GM23338 (cell line): Measurements from ENCODE around the gene G3BP1. TPM values are rescaled to one million over a fixed set of nuclear protein-coding genes. Genes with fewer than 3 reads are reported as not detected.

Experiments
- ATAC-seq: fragments of 200-7000 bp; cut with Tn5 transposase; 3 replicates; pipeline ENCODE4 v1.9.1; 2020
- DNase-seq: peaks from one replicate; pipeline ENCODE4 v3.0.0-alpha.2; 2015; ENCODE audit warnings: low spot score
- H2AFZ ChIP-seq: fragments of 200-600 bp; sonication (generic); 2 replicates; pipeline ENCODE4 v1.8.0; 2016; ENCODE audit warnings: antibody characterized with exemption, mild to moderate bottlenecking, moderate library complexity
- H3F3A ChIP-seq: fragments of 200-600 bp; sonication (generic); replicated peaks from 2 replicates; pipeline ENCODE4 v1.8.0; 2017; ENCODE audit warnings: antibody characterized with exemption, mixed run types, low read depth
- H3K27ac ChIP-seq: fragments of 200-600 bp; sonication (generic); 2 replicates; pipeline ENCODE4 v1.6.1; 2016; ENCODE audit warnings: low read depth
- H3K27me3 ChIP-seq: fragments of 200-600 bp; sonication (generic); 2 replicates; pipeline ENCODE4 v1.8.0; 2016; ENCODE audit warnings: mild to moderate bottlenecking, mixed run types, moderate library complexity; ENCODE audit not compliant: insufficient read depth
- H3K36me3 ChIP-seq: fragments of 200-600 bp; sonication (generic); 2 replicates; pipeline ENCODE4 v1.8.0; 2016; ENCODE audit warnings: mild to moderate bottlenecking; ENCODE audit not compliant: insufficient read depth
- H3K4me1 ChIP-seq: fragments of 200-600 bp; sonication (generic); 2 replicates; pipeline ENCODE4 v1.8.0; 2016; ENCODE audit warnings: mild to moderate bottlenecking, moderate library complexity; ENCODE audit not compliant: insufficient read depth
- H3K4me2 ChIP-seq: fragments of 200-600 bp; sonication (generic); 2 replicates; pipeline ENCODE4 v1.7.1; 2017; ENCODE audit warnings: mixed run types
- H3K4me3 ChIP-seq: fragments of 200-600 bp; sonication (generic); 2 replicates; pipeline ENCODE4 v1.6.1; 2016; ENCODE audit warnings: mixed run types
- H3K79me2 ChIP-seq: fragments of 200-600 bp; sonication (generic); replicated peaks from 2 replicates; pipeline ENCODE4 v1.8.0; 2017; ENCODE audit warnings: mild to moderate bottlenecking; ENCODE audit not compliant: insufficient read depth
- H3K9me2 ChIP-seq: fragments of 200-600 bp; sonication (generic); 2 replicates; pipeline ENCODE4 v1.8.0; 2017; ENCODE audit not compliant: insufficient read depth
- H4K20me1 ChIP-seq: fragments of 200-600 bp; sonication (generic); replicated peaks from 2 replicates; pipeline ENCODE4 v1.8.0; 2017; ENCODE audit warnings: mild to moderate bottlenecking; ENCODE audit not compliant: insufficient read depth
- H3K27ac Mint-ChIP-seq: 2 replicates; pipeline ENCODE4 v1.8.0; 2020; ENCODE audit warnings: inconsistent platforms, mild to moderate bottlenecking, moderate library complexity, mixed read lengths
- H3K27me3 Mint-ChIP-seq: 3 replicates; pipeline ENCODE4 v1.8.0; 2022; ENCODE audit warnings: low read depth, mild to moderate bottlenecking, moderate library complexity, mixed read lengths, inconsistent platforms; ENCODE audit not compliant: insufficient read depth, poor library complexity
- H3K36me3 Mint-ChIP-seq: 3 replicates; pipeline ENCODE4 v1.8.0; 2021; ENCODE audit warnings: low read depth, mild to moderate bottlenecking, inconsistent platforms, moderate library complexity, mixed read lengths
- H3K4me1 Mint-ChIP-seq: 3 replicates; pipeline ENCODE4 v1.8.0; 2020; ENCODE audit warnings: mild to moderate bottlenecking, inconsistent platforms, mixed read lengths
- H3K4me3 Mint-ChIP-seq: 3 replicates; pipeline ENCODE4 v1.8.0; 2021; ENCODE audit warnings: moderate library complexity, mild to moderate bottlenecking, inconsistent platforms, mixed read lengths
- H3K9me3 Mint-ChIP-seq: 3 replicates; pipeline ENCODE4 v1.8.0; 2020; ENCODE audit warnings: moderate library complexity, mild to moderate bottlenecking, inconsistent platforms, mixed read lengths
- JUNB ChIP-seq: IDR thresholded peaks from one replicate; pipeline ENCODE4 v1.6.1; 2016; ENCODE audit warnings: antibody characterized with exemption; ENCODE audit not compliant: unreplicated experiment
- NANOG ChIP-seq: IDR thresholded peaks from 2 replicates; pipeline ENCODE4 v1.6.1; 2016; ENCODE audit warnings: antibody characterized with exemption, borderline replicate concordance
- POLR2AphosphoS5 ChIP-seq: IDR thresholded peaks from 2 replicates; pipeline ENCODE4 v1.6.1; 2016; ENCODE audit warnings: antibody characterized with exemption, low read depth
- polyA plus RNA-seq: library from polyadenylated mRNA; unstranded; fragments of >200 nt; fragmentation: Nextera tagmentation; extraction: Ambion mirVana; gene quantifications from 2 replicates; pipeline ENCODE4 v1.2.1, GENCODE V29; 2016
- total RNA-seq: library from RNA; depleted of rRNA; stranded (reverse); fragments of >200 nt; shearing (Covaris generic); gene quantifications from 2 replicates; pipeline ENCODE4 v1.2.3, GENCODE V29; 2014
- TF ChIP-seq, protein P1 (sequence below): IDR thresholded peaks from one replicate; pipeline ENCODE4 v1.6.1; 2018; ENCODE audit warnings: antibody characterized with exemption; ENCODE audit not compliant: unreplicated experiment
- TF ChIP-seq, protein P2 (sequence below), 2 experiments: fragments of 200-600 bp in 1 of 2; sonication (generic) in 1 of 2; conservative IDR thresholded peaks; 2 replicates each; pipeline versions ENCODE4 v1.5.1 to v1.6.1; 2016 to 2017; ENCODE audit warnings: antibody characterized with exemption in 2 of 2, low read depth in 2 of 2, mild to moderate bottlenecking in 2 of 2, moderate library complexity in 1 of 2

G3BP1 gene
- total and polyA plus RNA-seq, 2 experiments from 2014 or later = 183 to 323 TPM

- H3K79me2 ChIP-seq = peaks cover 12% of the 10 kb centered on the region; the same call in 1 of the 2 replicates
- no peaks in the 10 kb centered on the region for H3K27me3 ChIP-seq
- no peaks in the 10 kb centered on the region for H3K36me3 ChIP-seq
- no peak overlapping the region for H3K27ac ChIP-seq
- Mint-ChIP-seq H3K36me3 (no peaks in the 10 kb centered on the region), H3K4me1 (peaks cover under 1% of the 10 kb centered on the region; the same call in 2 of the 3 replicates), H3K9me3 (no peaks in the 10 kb centered on the region), H3K27me3 (no peaks in the 10 kb centered on the region), H3K27ac (no peak overlapping the region), H3K4me3 (no peak overlapping the region)
- H2AFZ ChIP-seq = no peak overlapping the region
- H3F3A ChIP-seq = no peaks in the 10 kb centered on the region
- TF ChIP-seq NANOG = no peak
- TF ChIP-seq, protein P1, sequence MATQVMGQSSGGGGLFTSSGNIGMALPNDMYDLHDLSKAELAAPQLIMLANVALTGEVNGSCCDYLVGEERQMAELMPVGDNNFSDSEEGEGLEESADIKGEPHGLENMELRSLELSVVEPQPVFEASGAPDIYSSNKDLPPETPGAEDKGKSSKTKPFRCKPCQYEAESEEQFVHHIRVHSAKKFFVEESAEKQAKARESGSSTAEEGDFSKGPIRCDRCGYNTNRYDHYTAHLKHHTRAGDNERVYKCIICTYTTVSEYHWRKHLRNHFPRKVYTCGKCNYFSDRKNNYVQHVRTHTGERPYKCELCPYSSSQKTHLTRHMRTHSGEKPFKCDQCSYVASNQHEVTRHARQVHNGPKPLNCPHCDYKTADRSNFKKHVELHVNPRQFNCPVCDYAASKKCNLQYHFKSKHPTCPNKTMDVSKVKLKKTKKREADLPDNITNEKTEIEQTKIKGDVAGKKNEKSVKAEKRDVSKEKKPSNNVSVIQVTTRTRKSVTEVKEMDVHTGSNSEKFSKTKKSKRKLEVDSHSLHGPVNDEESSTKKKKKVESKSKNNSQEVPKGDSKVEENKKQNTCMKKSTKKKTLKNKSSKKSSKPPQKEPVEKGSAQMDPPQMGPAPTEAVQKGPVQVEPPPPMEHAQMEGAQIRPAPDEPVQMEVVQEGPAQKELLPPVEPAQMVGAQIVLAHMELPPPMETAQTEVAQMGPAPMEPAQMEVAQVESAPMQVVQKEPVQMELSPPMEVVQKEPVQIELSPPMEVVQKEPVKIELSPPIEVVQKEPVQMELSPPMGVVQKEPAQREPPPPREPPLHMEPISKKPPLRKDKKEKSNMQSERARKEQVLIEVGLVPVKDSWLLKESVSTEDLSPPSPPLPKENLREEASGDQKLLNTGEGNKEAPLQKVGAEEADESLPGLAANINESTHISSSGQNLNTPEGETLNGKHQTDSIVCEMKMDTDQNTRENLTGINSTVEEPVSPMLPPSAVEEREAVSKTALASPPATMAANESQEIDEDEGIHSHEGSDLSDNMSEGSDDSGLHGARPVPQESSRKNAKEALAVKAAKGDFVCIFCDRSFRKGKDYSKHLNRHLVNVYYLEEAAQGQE = no peak
- ATAC-seq = no peak
- H3K4me1 ChIP-seq = 0 out of 2 replicates have a peak, but pooled peaks cover 4% of the 10 kb centered on the region
- H3K9me2 ChIP-seq = no peaks in the 10 kb centered on the region
- no peak for DNase-seq
- H3K4me2 ChIP-seq = no peak overlapping the region
- no peaks in the 10 kb centered on the region for H4K20me1 ChIP-seq
- H3K4me3 ChIP-seq = no peak overlapping the region
Observed at GRCh38 chr5:151764801-151765200, 7.0 kb upstream of the G3BP1 start.

DNA sequence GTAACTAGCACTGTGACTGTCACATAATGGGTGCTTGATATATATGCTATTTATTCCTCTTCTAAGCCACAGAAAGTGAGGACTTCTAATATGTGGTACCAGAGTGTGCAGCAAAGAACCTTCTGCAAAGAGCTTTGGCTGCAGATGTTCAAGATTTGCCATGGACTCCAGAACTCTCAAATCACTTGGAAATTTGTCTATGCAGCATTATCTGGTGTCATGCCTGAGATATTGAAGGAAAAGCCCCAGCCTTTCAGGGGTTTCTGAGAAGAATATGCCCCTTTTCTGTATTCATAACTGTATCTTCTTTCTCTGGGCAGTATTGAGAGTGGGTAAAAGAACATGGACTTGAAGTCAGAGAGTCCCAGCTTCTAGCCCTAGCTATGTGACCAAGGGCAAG lies 4.8 kb upstream of the G3BP1 start:
- H2AFZ ChIP-seq = no peak overlapping the region
- H3K9me2 ChIP-seq = no peaks in the 10 kb centered on the region
- DNase-seq = no peak
- H3K4me2 ChIP-seq = no peak overlapping the region
- ATAC-seq = no peak
- no peak for TF ChIP-seq NANOG
- no peak for TF ChIP-seq POLR2AphosphoS5
- TF ChIP-seq, protein P2, sequence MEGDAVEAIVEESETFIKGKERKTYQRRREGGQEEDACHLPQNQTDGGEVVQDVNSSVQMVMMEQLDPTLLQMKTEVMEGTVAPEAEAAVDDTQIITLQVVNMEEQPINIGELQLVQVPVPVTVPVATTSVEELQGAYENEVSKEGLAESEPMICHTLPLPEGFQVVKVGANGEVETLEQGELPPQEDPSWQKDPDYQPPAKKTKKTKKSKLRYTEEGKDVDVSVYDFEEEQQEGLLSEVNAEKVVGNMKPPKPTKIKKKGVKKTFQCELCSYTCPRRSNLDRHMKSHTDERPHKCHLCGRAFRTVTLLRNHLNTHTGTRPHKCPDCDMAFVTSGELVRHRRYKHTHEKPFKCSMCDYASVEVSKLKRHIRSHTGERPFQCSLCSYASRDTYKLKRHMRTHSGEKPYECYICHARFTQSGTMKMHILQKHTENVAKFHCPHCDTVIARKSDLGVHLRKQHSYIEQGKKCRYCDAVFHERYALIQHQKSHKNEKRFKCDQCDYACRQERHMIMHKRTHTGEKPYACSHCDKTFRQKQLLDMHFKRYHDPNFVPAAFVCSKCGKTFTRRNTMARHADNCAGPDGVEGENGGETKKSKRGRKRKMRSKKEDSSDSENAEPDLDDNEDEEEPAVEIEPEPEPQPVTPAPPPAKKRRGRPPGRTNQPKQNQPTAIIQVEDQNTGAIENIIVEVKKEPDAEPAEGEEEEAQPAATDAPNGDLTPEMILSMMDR (conservative IDR thresholded peaks at IDR 0.05; ENCODE audit: low read depth in 2 of 2) = no peak
- TF ChIP-seq JUNB = no peak
- no peak overlapping the region for H3K4me3 Mint-ChIP-seq
- no peaks in the 10 kb centered on the region for H3K9me3 Mint-ChIP-seq
- no peaks in the 10 kb centered on the region for H3K36me3 Mint-ChIP-seq
- no peaks in the 10 kb centered on the region for H3K36me3 ChIP-seq
- H4K20me1 ChIP-seq = no peaks in the 10 kb centered on the region
- no peak overlapping the region for H3K27ac Mint-ChIP-seq
- 0 out of 2 replicates have a peak, but pooled peaks cover 3% of the 10 kb centered on the region for H3K4me1 ChIP-seq
- peaks cover 15% of the 10 kb centered on the region; the same call in 1 of the 2 replicates for H3K79me2 ChIP-seq
- H3F3A ChIP-seq = no peaks in the 10 kb centered on the region
- peaks cover 2% of the 10 kb centered on the region for H3K27me3 Mint-ChIP-seq
- H3K27ac ChIP-seq = no peak overlapping the region
- no peaks in the 10 kb centered on the region for H3K27me3 ChIP-seq
- H3K4me3 ChIP-seq = no peak overlapping the region
- H3K4me1 Mint-ChIP-seq = peaks cover 4% of the 10 kb centered on the region; the same call in 2 of the 3 replicates
